NK-92 (cell line): ENCODE results near the gene RERG.
"Not testable (repeated sequence)": the region's sequence is repeated elsewhere in the genome, so short reads cannot be mapped to it uniquely, and the experiment has no call there.

Experiments used
- DNase-seq: peaks from one replicate; lab custom pipeline; 2025; ENCODE audit not compliant: unreplicated experiment; lab: John Stamatoyannopoulos, UW

Gene RERG

DNA sequence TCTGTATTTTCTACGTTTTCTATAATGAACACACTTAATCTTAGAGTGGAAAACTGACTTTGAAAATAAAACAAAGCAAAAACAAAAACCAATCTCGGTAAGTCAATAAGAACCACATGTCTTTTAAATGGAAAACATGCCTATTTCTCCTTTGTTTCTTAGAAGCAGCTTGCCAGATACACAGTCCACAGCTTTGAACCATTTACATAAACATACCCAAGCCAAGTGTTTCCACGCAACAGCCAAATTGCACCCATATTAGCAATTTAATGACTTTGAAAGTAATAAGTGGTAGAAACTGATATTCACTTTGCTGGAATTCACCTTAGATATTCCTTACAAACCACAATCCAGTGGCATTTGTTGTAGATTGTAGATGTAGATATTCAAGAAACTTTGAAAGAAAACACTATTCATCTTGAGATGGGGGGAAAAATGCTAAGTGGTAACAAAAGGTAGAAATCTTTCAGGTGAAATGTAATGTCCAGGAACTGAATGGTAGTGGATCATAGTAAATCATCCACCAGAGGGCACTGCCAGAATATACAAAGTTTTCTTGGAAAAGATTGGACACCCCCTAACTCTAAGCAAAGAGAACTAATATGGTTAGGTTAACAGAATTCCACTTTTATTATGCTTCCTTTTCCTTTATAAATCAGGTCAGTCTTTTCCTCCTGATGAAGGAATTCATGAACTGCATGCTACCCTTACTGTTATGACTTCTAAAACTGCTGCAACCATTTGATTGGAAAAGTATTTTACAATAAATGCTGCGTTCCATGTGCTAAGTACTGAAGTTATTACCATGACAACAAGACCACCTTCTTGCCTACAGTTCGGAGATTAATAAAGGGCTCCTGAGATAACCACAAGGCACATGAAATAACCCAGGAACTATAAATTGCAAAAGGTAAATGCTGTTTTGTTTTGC, 69.8 kb downstream of the RERG start:
- no peak for DNase-seq

DNA sequence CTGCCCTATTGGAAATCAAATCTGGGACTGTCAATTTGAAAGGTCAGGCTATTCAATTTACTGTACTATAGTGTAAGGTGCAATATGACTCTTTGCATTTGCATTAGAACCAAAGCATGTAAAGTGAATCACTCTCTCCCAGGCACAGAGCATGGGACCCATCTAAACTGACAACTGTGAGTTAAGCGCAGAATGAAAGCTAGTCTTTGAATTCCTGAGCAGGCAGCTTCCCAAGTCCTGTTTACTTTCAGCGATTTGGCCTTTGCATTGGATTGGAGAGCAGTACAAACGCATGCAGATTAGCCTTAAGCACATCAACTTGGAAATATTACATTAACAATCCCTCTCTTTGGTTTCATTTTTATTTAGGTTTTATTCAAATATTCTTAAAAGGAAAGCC, 74.6 kb downstream of the RERG start:
- DNase-seq, result no peak

DNA sequence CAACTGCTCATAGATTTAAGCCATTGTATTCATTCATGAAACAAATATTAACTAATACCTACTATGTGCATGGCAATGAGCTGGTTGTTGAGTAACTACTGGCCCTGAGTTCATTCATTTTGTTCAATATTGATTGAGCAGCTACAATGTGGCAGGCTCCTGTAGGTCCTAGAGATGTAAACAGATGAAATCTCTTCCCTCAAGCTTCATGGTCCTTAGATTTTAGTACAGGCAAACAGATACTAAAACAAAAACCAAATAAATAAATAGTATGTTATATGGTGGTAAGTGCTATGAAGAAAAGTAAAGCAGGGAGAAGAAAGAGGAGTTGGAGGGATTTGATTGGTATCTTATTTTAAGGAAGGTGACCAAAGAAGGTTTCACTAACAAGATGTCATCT, 77.8 kb downstream of the RERG start:
- no peak for DNase-seq

GRCh38 chr12:15142711-15143110, 78.5 kb downstream of the RERG start:
- no peak for DNase-seq

- DNase-seq, result no peak
Observed at GRCh38 chr12:15131431-15131830, 89.8 kb downstream of the RERG start.

GRCh38 chr12:15130541-15130940, 90.7 kb downstream of the RERG start:
- no peak for DNase-seq

DNA sequence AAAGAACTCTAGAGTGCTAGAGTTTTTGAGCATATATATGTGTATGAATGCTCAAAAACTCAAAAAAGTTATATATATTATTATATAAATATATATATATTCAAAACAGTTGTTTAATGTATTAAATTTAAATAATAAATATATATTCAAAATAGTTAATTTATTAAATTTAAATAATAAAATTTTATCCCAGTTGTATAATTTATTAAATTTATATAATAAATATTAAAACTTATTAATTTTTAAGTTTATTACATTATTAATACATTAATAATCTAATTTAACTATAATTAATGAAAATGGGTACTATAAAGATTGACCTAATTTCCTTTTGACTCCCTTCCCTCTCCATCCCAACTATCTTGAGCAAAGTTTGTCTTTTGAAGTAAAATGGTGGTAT, 97.8 kb downstream of the RERG start:
- no peak for DNase-seq

GRCh38 chr12:15122344-15122743, 98.9 kb downstream of the RERG start:
- no peak for DNase-seq

- no peak for DNase-seq
Observed at GRCh38 chr12:15118955-15119354, 102.3 kb downstream of the RERG start.

- DNase-seq, result no peak
Observed at GRCh38 chr12:15116983-15117382, 104.2 kb downstream of the RERG start.

- DNase-seq, result no peak
Observed at GRCh38 chr12:15116086-15116485, 105.1 kb downstream of the RERG start.

- DNase-seq, result no peak
Observed at GRCh38 chr12:15115434-15115833, 105.8 kb downstream of the RERG start.

DNA sequence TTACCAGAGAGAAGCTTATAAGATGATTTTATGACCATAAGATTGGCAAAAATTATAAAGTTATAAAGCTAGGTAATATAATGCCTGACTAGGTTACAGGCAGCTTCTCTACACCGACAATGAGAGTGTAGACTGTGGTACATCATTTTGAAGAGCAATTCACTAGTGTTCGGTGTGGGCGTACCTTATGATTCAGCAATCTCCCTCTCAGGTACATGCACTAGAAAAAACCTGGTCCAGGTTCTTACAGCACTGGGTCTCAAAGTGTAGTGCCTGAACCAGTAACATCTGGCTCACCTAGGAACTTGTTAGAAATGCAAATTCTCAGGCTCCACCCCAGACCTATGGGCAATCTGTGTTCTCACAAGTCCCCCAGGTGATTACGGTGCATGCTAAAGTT, 106.7 kb downstream of the RERG start:
- no peak for DNase-seq

DNA sequence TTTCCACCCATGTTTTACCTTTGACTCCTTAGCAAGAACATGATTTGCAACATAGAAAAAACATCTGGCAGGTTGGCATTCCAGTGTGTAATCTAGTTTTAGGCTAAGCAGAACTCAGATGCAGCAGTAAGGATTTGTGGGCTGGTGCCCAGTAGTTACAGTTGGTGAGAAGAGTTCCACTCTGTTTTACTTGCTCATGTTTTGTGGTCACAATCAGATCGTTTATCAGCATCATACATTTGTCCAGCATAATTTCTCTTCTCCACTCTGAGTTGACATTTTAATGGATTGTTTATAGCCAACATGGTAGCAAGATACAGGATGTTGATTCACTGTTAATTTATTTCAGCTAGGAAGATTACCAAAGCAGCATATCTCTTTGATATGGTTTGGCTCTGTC, 128.4 kb downstream of the RERG start:
- no peak for DNase-seq

DNA sequence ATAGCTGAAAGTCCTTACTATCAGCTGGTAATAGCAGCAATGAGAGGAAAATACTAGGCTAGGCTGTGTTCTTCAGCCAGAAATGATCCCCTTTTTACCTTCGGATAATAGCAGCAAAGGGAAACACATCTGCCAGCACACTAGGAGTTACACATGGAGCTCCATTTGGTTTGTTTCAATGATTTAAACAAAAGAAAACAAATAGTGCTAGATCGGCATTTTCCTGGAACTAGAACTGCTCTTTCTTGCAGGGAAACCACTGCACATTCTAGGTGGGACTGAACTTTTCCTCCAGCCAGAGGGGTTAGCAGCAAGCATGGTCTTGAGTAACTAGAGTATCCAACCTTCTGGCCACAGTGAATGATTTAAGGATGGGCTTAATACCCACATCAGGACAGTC, 130.8 kb downstream of the RERG start:
- DNase-seq, result no peak

DNA sequence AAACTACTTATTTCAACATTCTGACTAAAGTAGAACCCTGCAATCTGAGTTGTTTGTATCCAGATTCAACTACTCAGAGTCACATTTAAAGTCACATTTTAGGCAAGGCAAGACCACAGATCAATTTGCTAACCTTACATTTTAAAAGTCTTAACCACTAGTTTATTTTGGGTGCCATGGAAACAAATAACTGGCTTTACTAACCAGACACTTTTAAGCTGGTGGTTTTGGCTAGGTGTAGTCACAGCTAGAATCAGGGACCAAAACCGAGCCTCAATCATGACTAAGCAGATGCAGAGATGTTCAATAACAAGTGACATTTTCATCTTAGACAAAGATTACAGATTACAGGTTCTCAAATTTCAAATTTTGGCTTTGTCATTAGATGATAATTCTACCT, 133.1 kb downstream of the RERG start:
- DNase-seq, result no peak

DNA sequence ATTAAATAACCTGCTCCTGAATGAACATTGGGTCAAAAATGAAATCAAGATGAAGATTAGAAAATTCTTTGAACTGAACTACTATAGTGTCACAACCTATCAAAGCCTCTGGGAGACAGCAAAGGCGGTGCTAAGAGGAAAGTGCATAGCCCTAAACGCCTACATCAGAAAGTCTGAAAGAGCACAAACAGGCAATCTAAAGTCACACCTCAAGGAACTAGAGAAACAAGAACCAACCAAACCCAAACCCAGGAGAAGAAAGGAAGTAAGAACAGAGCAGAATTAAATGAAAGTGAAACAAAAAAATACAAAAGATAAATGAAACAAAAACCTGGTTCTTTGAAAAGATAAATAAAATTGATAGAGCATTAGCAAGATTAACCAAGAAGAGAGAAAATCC, 143.5 kb downstream of the RERG start:
- DNase-seq, result not testable (repeated sequence)

GRCh38 chr12:15074351-15074750, 146.9 kb downstream of the RERG start:
- no peak for DNase-seq

DNA sequence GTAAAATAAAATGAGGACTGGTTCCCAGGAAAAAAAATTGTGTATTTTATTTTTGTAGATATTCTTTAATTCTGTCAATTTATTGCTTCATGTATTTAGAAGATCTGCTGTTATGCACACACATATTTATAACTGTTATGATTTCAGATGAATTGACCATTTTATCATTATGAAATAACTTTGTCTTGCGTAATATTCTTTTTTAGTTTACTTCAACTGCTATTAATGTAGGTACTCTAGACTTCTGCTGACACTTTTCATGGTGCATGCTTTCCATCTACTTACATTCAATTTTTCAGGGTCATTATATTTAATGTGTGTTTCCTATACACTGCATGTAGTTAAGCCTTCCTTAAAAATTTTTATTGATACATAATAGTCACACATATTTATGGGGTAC, 162.1 kb downstream of the RERG start:
- no peak for DNase-seq
